HCT116 (cell line): Measurements from ENCODE around the gene DYNLL2. TPM values are rescaled to one million over a fixed set of nuclear protein-coding genes. Genes with fewer than 3 reads are reported as not detected.

Source experiments
- ATAC-seq: fragments of 200-7000 bp; cut with Tn5 transposase; 2 replicates; pipeline ENCODE4 v1.9.1; 2020; ENCODE audit warnings: mild to moderate bottlenecking, moderate library complexity
- BruUV-seq: library from RNA; stranded (reverse); fragments of 400-500 nt; replicated peaks from 2 replicates; lab custom pipeline; 2021; lab: Mats Ljungman, UMichigan
- CTCF ChIA-PET: fragments of 300-600 bp; sonication (Branson Sonifier 250); formaldehyde crosslinking; loops from one replicate; lab custom pipeline; 2021; ENCODE audit warnings: antibody characterized with exemption; lab: Charles Lee
- POLR2A ChIA-PET: fragments of 300-600, 350-600 bp; sonication (Branson Sonifier 250); formaldehyde crosslinking; loops from one replicate; lab custom pipeline; 2021; ENCODE audit warnings: antibody characterized with exemption; lab: Charles Lee
- RAD21 ChIA-PET, 2 experiments: fragments of 300-600 bp; sonication (Branson Sonifier 250); formaldehyde crosslinking; loops; one replicate each; lab custom pipeline; 2023; ENCODE audit warnings: low total read pairs in 2 of 2; ENCODE audit not compliant: uncharacterized antibody in 2 of 2, unreplicated experiment in 2 of 2, low non-redundant PET in 1 of 2; lab: Charles Lee
- DNase-seq: peaks from one replicate; pipeline ENCODE4 v3.0.0-alpha.2; 2010; ENCODE audit warnings: low read depth, low spot score
- H2AFZ ChIP-seq: fragments of 200-600 bp; shearing (Covaris generic), sonication (generic); 2 replicates; pipeline ENCODE4 v1.6.1; 2017; ENCODE audit warnings: low read depth, mixed run types, mixed read lengths, antibody characterized with exemption, low read length; ENCODE audit not compliant: poor library complexity, severe bottlenecking
- H3K27ac ChIP-seq: 2 replicates; pipeline ENCODE4 v1.5.1; 2012; ENCODE audit warnings: low read depth, low read length
- H3K27me3 ChIP-seq: fragments of 200-600 bp; sonication (generic); 2 replicates; pipeline ENCODE4 v1.6.1; 2016; ENCODE audit warnings: mixed run types, low read length, mixed read lengths; ENCODE audit not compliant: insufficient read depth
- H3K36me3 ChIP-seq, 2 experiments: fragments of 200-500 bp in 1 of 2; fragments of 200-600 bp in 1 of 2; sonication (Bioruptor generic) in 1 of 2; sonication (generic) in 1 of 2; 2 replicates each; pipeline versions ENCODE4 v1.5.1 to v1.6.1; 2014 to 2016; ENCODE audit warnings: low read length in 2 of 2, inconsistent platforms in 1 of 2, mixed read lengths in 1 of 2, mixed run types in 1 of 2; ENCODE audit not compliant: insufficient read depth in 2 of 2, control insufficient read depth in 1 of 2
- H3K4me1 ChIP-seq, 2 experiments: fragments of 200-600 bp in 1 of 2; sonication (generic) in 1 of 2; 2 replicates each; pipeline versions ENCODE4 v1.5.1 to v1.6.1; 2012 to 2017; ENCODE audit warnings: low read length in 2 of 2, inconsistent platforms in 1 of 2, mild to moderate bottlenecking in 1 of 2, mixed read lengths in 1 of 2, mixed run types in 1 of 2, moderate library complexity in 1 of 2; ENCODE audit not compliant: insufficient read depth in 2 of 2, control insufficient read depth in 1 of 2
- H3K4me2 ChIP-seq: fragments of 200-600 bp; sonication (generic); 2 replicates; pipeline ENCODE4 v1.6.1; 2017; ENCODE audit warnings: mixed run types, low read length, mixed read lengths
- H3K4me3 ChIP-seq, 2 experiments: fragments of 200-600 bp in 1 of 2; sonication (generic) in 1 of 2; replicated peaks in 1 of 2; 2 replicates each; pipeline ENCODE4 v1.5.1; 2011 to 2016; ENCODE audit warnings: low read length in 2 of 2, control low read depth in 1 of 2, low read depth in 1 of 2, mild to moderate bottlenecking in 1 of 2, mixed read lengths in 1 of 2, mixed run types in 1 of 2
- H3K79me2 ChIP-seq: fragments of 200-600 bp; sonication (generic); 2 replicates; pipeline ENCODE4 v1.6.1; 2017; ENCODE audit warnings: mild to moderate bottlenecking, mixed run types, low read length, moderate library complexity, mixed read lengths; ENCODE audit not compliant: insufficient read depth
- H3K9ac ChIP-seq: fragments of 200-600 bp; sonication (generic); 2 replicates; pipeline ENCODE4 v1.6.1; 2016; ENCODE audit warnings: low read length, mixed read lengths
- H3K9me2 ChIP-seq: fragments of 200-600 bp; sonication (generic), shearing (Covaris generic); 2 replicates; pipeline ENCODE4 v1.6.1; 2017; ENCODE audit warnings: mixed run types, mild to moderate bottlenecking, moderate library complexity; ENCODE audit not compliant: insufficient read depth
- H3K9me3 ChIP-seq, 2 experiments: fragments of 200-500 bp in 1 of 2; fragments of 200-600 bp in 1 of 2; sonication (Bioruptor generic) in 1 of 2; sonication (generic) in 1 of 2; 2 replicates each; pipeline ENCODE4 v1.6.1; 2014 to 2017; ENCODE audit warnings: low read length in 2 of 2, mixed read lengths in 2 of 2, inconsistent platforms in 1 of 2, low read depth in 1 of 2, mild to moderate bottlenecking in 1 of 2, mixed run types in 1 of 2, moderate library complexity in 1 of 2; ENCODE audit not compliant: control insufficient read depth in 1 of 2, insufficient read depth in 1 of 2
- H4K20me1 ChIP-seq: fragments of 200-600 bp; sonication (generic), shearing (Covaris generic); 2 replicates; pipeline ENCODE4 v1.6.1; 2017; ENCODE audit warnings: mixed run types, mild to moderate bottlenecking, moderate library complexity; ENCODE audit not compliant: insufficient read depth
- CBX3 ChIP-seq: IDR thresholded peaks from 2 replicates; pipeline ENCODE4 v1.6.1; 2012; ENCODE audit warnings: low read depth
- CEBPB ChIP-seq: IDR thresholded peaks from 2 replicates; pipeline ENCODE4 v1.6.1; 2012; ENCODE audit warnings: low read depth
- EGR1 ChIP-seq: IDR thresholded peaks from 2 replicates; pipeline ENCODE4 v1.6.1; 2012; ENCODE audit warnings: low read depth
- ELF1 ChIP-seq: IDR thresholded peaks from 2 replicates; pipeline ENCODE4 v1.6.1; 2012; ENCODE audit warnings: low read depth, borderline replicate concordance
- EZH2 ChIP-seq: fragments of 200-600 bp; sonication (generic); IDR thresholded peaks from 2 replicates; pipeline ENCODE4 v1.6.1; 2017; ENCODE audit warnings: antibody characterized with exemption, mixed run types
- EZH2phosphoT487 ChIP-seq: fragments of 200-600 bp; IDR thresholded peaks from 2 replicates; pipeline ENCODE4 v1.6.1; 2018; ENCODE audit warnings: antibody characterized with exemption, borderline replicate concordance
- FOSL1 ChIP-seq: IDR thresholded peaks from 2 replicates; pipeline ENCODE4 v1.6.1; 2012; ENCODE audit warnings: low read depth
- JUND ChIP-seq: IDR thresholded peaks from 2 replicates; pipeline ENCODE4 v1.6.1; 2012
- POLR2AphosphoS5 ChIP-seq: IDR thresholded peaks from 2 replicates; pipeline ENCODE4 v1.6.1; 2011; ENCODE audit warnings: mild to moderate bottlenecking, low read depth, low read length, moderate library complexity
- SIN3A ChIP-seq: IDR thresholded peaks from 2 replicates; pipeline ENCODE4 v1.6.1; 2012; ENCODE audit warnings: low read depth
- SP1 ChIP-seq: IDR thresholded peaks from 2 replicates; pipeline ENCODE4 v1.6.1; 2012; ENCODE audit warnings: low read depth
- SRF ChIP-seq: IDR thresholded peaks from 2 replicates; pipeline ENCODE4 v1.6.1; 2012; ENCODE audit warnings: low read depth
- TCF7L2 ChIP-seq: IDR thresholded peaks from 2 replicates; pipeline ENCODE4 v1.7.0; 2011; ENCODE audit warnings: borderline replicate concordance, inconsistent platforms; ENCODE audit not compliant: insufficient read depth, insufficient read length; ENCODE audit errors: extremely low read depth
- YY1 ChIP-seq: IDR thresholded peaks from 2 replicates; pipeline ENCODE4 v1.6.1; 2011; ENCODE audit warnings: low read length, low read depth, moderate library complexity, mild to moderate bottlenecking; ENCODE audit not compliant: insufficient replicate concordance; ENCODE audit errors: extremely low read depth
- ZFX ChIP-seq: fragments of 450-650 bp; IDR thresholded peaks from 2 replicates; pipeline ENCODE4 v1.6.1; 2017
- ZNF274 ChIP-seq: fragments of 200-500 bp; sonication (Bioruptor generic); IDR thresholded peaks from 2 replicates; pipeline ENCODE4 v1.6.1; 2014; ENCODE audit warnings: mild to moderate bottlenecking, low read depth, low read length, inconsistent platforms
- intact Hi-C: fragments of 100-400 bp; cut with micrococcal nuclease; formaldehyde crosslinking; loops from 2 replicates; pipeline ENCODE4 v1.10.0; 2022
- total RNA-seq: library from RNA; stranded (reverse); gene quantifications from one replicate; pipeline ENCODE4 v1.2.1, GENCODE V29; 2021; ENCODE audit not compliant: unreplicated experiment
- TF ChIP-seq, protein P1 (sequence below): IDR thresholded peaks from 2 replicates; pipeline ENCODE4 v1.6.1; 2012
- TF ChIP-seq, protein P2 (sequence below), 3 experiments: fragments of 200-600 bp in 1 of 3; sonication (generic) in 1 of 3; IDR thresholded peaks in 2 of 3; conservative IDR thresholded peaks in 1 of 3; 2 replicates each; pipeline ENCODE4 v1.5.1; 2012 to 2017; ENCODE audit warnings: low read depth in 2 of 3, low read length in 2 of 3, antibody characterized with exemption in 1 of 3, borderline replicate concordance in 1 of 3, control low read depth in 1 of 3, mild to moderate bottlenecking in 1 of 3, mixed read lengths in 1 of 3, mixed run types in 1 of 3, moderate library complexity in 1 of 3; ENCODE audit not compliant: insufficient read depth in 1 of 3

Gene DYNLL2
- total RNA-seq, 1 experiment from 2014 or later, result 54.9 TPM

DNA sequence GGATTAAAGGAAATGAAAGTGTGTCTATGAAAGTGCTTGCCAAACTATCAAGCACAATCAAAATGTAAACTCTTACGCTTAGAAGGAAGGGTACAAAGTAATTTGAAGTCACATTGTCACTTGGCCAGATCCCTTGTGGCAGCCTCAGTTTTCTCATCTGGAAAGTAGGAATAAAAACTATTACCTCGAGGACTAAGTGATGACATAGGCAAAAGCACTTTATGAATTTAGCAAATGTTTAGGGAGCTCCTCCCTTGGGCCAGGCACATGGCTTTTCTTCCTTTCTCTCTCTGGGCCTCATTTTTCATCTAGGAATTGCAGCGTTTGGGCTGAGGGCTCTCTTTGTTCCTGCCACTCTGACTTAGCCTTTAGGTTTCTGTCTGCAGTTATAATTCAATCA, 28.5 kb downstream of the DYNLL2 start:
- H4K20me1 ChIP-seq, result no peaks in the 10 kb centered on the region
- peaks cover 0 to 3% of the 10 kb centered on the region in 2 experiments; a peak in 1 of 4 replicates for H3K4me1 ChIP-seq
- H3K27me3 ChIP-seq, result no peaks in the 10 kb centered on the region; the same call in 1 of the 2 replicates
- TF ChIP-seq EZH2 (no peak), JUND (no peak), FOSL1 (no peak), TCF7L2 (no peak), YY1 (no peak), POLR2AphosphoS5 (no peak), SRF (no peak), CEBPB (no peak), SP1 (no peak), CBX3 (no peak), SIN3A (no peak), ZNF274 (no peak), ZFX (no peak), ELF1 (no peak), EZH2phosphoT487 (no peak), EGR1 (no peak)
- TF ChIP-seq, protein P1, sequence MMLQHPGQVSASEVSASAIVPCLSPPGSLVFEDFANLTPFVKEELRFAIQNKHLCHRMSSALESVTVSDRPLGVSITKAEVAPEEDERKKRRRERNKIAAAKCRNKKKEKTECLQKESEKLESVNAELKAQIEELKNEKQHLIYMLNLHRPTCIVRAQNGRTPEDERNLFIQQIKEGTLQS, result no peak
- TF ChIP-seq, protein P2, sequence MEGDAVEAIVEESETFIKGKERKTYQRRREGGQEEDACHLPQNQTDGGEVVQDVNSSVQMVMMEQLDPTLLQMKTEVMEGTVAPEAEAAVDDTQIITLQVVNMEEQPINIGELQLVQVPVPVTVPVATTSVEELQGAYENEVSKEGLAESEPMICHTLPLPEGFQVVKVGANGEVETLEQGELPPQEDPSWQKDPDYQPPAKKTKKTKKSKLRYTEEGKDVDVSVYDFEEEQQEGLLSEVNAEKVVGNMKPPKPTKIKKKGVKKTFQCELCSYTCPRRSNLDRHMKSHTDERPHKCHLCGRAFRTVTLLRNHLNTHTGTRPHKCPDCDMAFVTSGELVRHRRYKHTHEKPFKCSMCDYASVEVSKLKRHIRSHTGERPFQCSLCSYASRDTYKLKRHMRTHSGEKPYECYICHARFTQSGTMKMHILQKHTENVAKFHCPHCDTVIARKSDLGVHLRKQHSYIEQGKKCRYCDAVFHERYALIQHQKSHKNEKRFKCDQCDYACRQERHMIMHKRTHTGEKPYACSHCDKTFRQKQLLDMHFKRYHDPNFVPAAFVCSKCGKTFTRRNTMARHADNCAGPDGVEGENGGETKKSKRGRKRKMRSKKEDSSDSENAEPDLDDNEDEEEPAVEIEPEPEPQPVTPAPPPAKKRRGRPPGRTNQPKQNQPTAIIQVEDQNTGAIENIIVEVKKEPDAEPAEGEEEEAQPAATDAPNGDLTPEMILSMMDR (IDR thresholded peaks at IDR 0.05 in 2 of 3, conservative IDR thresholded peaks at IDR 0.05 in 1 of 3; ENCODE audit: borderline replicate concordance in 1 of 3, insufficient read depth in 1 of 3, low read depth in 2 of 3, low read length in 2 of 3), result no peak
- TF ChIP-seq, all 23 proteins: peak for 0
- POLR2A ChIA-PET, result no interaction called here
- ATAC-seq (no peak), DNase-seq (no peak)
- Histone ChIP-seq H3K9me3 (no peaks in the 10 kb centered on the region), H3K36me3 (no peaks in the 10 kb centered on the region), H3K9ac (no peak overlapping the region), H3K79me2 (no peaks in the 10 kb centered on the region), H3K27ac (no peak overlapping the region), H3K4me3 (no peak overlapping the region), H2AFZ (no peak overlapping the region), H3K4me2 (no peak overlapping the region), H3K9me2 (no peaks in the 10 kb centered on the region)
- RAD21 ChIA-PET, result no interaction called here
- CTCF ChIA-PET, result interaction anchor here (1.6 kb wide), 1 partner anchor 11 kb away, joined by 3 read pairs; no protein-coding TSS in a partner anchor
- no TSS peak for BruUV-seq
- intact Hi-C loops, result loop anchor here (2.0 to 10.0 kb wide), 5 partner anchors 113 to 514 kb away; partner anchors contain the start of genes CCDC182 and MRPS23
